DND-41 (cell line): ENCODE results near the gene SPRN.

ENCODE experiments used
- ATAC-seq: fragments of 200-7000 bp; cut with Tn5 transposase; 3 replicates; pipeline ENCODE4 v1.9.1; 2021; ENCODE audit warnings: low read depth; ENCODE audit not compliant: insufficient read depth
- DNase-seq: peaks from one replicate; pipeline ENCODE4 v3.0.0-alpha.2; 2020
- H2AFZ ChIP-seq: 2 replicates; pipeline ENCODE4 v1.6.0; 2012; ENCODE audit warnings: low read depth, low read length
- H3K27ac ChIP-seq: 2 replicates; pipeline ENCODE4 v1.5.1; 2012; ENCODE audit warnings: low read length, inconsistent platforms
- H3K27me3 ChIP-seq: fragments of 200-600 bp; sonication (generic); 2 replicates; pipeline ENCODE4 v1.6.0; 2012; ENCODE audit warnings: low read length, mild to moderate bottlenecking, inconsistent platforms; ENCODE audit not compliant: insufficient read depth, poor library complexity
- H3K36me3 ChIP-seq: 2 replicates; pipeline ENCODE4 v1.5.1; 2012; ENCODE audit warnings: low read length, inconsistent platforms; ENCODE audit not compliant: insufficient read depth
- H3K4me1 ChIP-seq: 2 replicates; pipeline ENCODE4 v1.5.1; 2012; ENCODE audit warnings: mild to moderate bottlenecking, low read length; ENCODE audit not compliant: insufficient read depth
- H3K4me2 ChIP-seq: 2 replicates; pipeline ENCODE4 v1.6.0; 2012; ENCODE audit warnings: mild to moderate bottlenecking, moderate library complexity, low read length, inconsistent platforms; ENCODE audit not compliant: insufficient read depth
- H3K4me3 ChIP-seq, 2 experiments: fragments of 200-600 bp in 1 of 2; shearing (Covaris generic) in 1 of 2; 2 replicates each; pipeline ENCODE4 v1.5.1; 2012 to 2016; ENCODE audit warnings: inconsistent platforms in 2 of 2, low read length in 2 of 2, mild to moderate bottlenecking in 2 of 2, low read depth in 1 of 2, moderate library complexity in 1 of 2
- H3K79me2 ChIP-seq: 2 replicates; pipeline ENCODE4 v1.6.0; 2012; ENCODE audit warnings: low read length, inconsistent platforms; ENCODE audit not compliant: insufficient read depth
- H3K9ac ChIP-seq: 2 replicates; pipeline ENCODE4 v1.6.0; 2012; ENCODE audit warnings: low read depth, mild to moderate bottlenecking, inconsistent platforms, low read length, moderate library complexity
- H3K9me3 ChIP-seq: 2 replicates; pipeline ENCODE4 v1.5.1; 2012; ENCODE audit warnings: low read length, moderate library complexity, mild to moderate bottlenecking, inconsistent platforms; ENCODE audit not compliant: insufficient read depth, severe bottlenecking
- H4K20me1 ChIP-seq: 2 replicates; pipeline ENCODE4 v1.6.0; 2012; ENCODE audit warnings: low read length; ENCODE audit not compliant: insufficient read depth
- CTCF ChIP-seq: IDR thresholded peaks from 2 replicates; pipeline ENCODE4 v1.5.1; 2012; ENCODE audit warnings: borderline replicate concordance, low read length, moderate library complexity, mild to moderate bottlenecking; ENCODE audit not compliant: poor library complexity, severe bottlenecking; ENCODE audit errors: extremely low read depth
- EZH2 ChIP-seq: IDR thresholded peaks from 3 replicates; pipeline ENCODE4 v1.6.1; 2012; ENCODE audit warnings: borderline replicate concordance, low read depth, mild to moderate bottlenecking, moderate library complexity, low read length, inconsistent platforms; ENCODE audit not compliant: severe bottlenecking

SPRN gene

GRCh38 chr10:133457100-133457841 lies 32.8 kb upstream of the SPRN start:
- no peak overlapping the region for H3K27ac ChIP-seq
- H3K4me2 ChIP-seq = no peak overlapping the region
- no peaks in the 10 kb centered on the region for H3K4me1 ChIP-seq
- ATAC-seq = no peak
- H3K27me3 ChIP-seq = no peaks in the 10 kb centered on the region
- H3K36me3 ChIP-seq = peaks cover 3% of the 10 kb centered on the region; the same call in 1 of the 2 replicates
- no peak overlapping the region for H2AFZ ChIP-seq
- H3K9me3 ChIP-seq = no peaks in the 10 kb centered on the region
- H3K79me2 ChIP-seq = no peaks in the 10 kb centered on the region
- H4K20me1 ChIP-seq = no peaks in the 10 kb centered on the region
- H3K9ac ChIP-seq = no peak overlapping the region
- no peak overlapping the region for H3K4me3 ChIP-seq
- TF ChIP-seq EZH2 (no peak), CTCF (no peak)
- DNase-seq = no peak

- Histone ChIP-seq H3K9ac (no peak overlapping the region), H3K4me3 (no peak overlapping the region)
These were observed 31.9 kb upstream of the SPRN start for GRCh38 chr10:133456041-133456951.

GRCh38 chr10:133455611-133456031 lies 31.2 kb upstream of the SPRN start:
- Histone ChIP-seq H3K4me3 (no peak overlapping the region), H3K4me2 (no peak overlapping the region), H2AFZ (no peak overlapping the region), H3K36me3 (peaks cover 3% of the 10 kb centered on the region; the same call in 1 of the 2 replicates), H3K4me1 (no peaks in the 10 kb centered on the region), H3K9ac (no peak overlapping the region), H3K27me3 (no peaks in the 10 kb centered on the region), H3K79me2 (no peaks in the 10 kb centered on the region), H4K20me1 (no peaks in the 10 kb centered on the region), H3K9me3 (no peaks in the 10 kb centered on the region), H3K27ac (no peak overlapping the region)
- no peak for ATAC-seq
- TF ChIP-seq EZH2 (no peak), CTCF (no peak)
- no peak for DNase-seq

More at GRCh38 chr10:133456041-133456951, 31.9 kb upstream of the SPRN start:
- TF ChIP-seq CTCF = no peak
- no peak for TF ChIP-seq EZH2
- Histone ChIP-seq H3K36me3 (peaks cover 3% of the 10 kb centered on the region; the same call in 1 of the 2 replicates), H4K20me1 (no peaks in the 10 kb centered on the region), H3K4me1 (no peaks in the 10 kb centered on the region), H2AFZ (no peak overlapping the region), H3K27ac (no peak overlapping the region), H3K79me2 (no peaks in the 10 kb centered on the region), H3K9me3 (no peaks in the 10 kb centered on the region), H3K4me2 (no peak overlapping the region), H3K27me3 (no peaks in the 10 kb centered on the region)
- DNase-seq (no peak), ATAC-seq (no peak)
